GM23338 (cell line): ENCODE data around the gene SYNPO. TPM values are rescaled to one million over a fixed set of nuclear protein-coding genes. Genes with fewer than 3 reads are reported as not detected.

Source experiments
- ATAC-seq: fragments of 200-7000 bp; cut with Tn5 transposase; 3 replicates; pipeline ENCODE4 v1.9.1; 2020
- DNase-seq: peaks from one replicate; pipeline ENCODE4 v3.0.0-alpha.2; 2015; ENCODE audit warnings: low spot score
- H2AFZ ChIP-seq: fragments of 200-600 bp; sonication (generic); 2 replicates; pipeline ENCODE4 v1.8.0; 2016; ENCODE audit warnings: antibody characterized with exemption, mild to moderate bottlenecking, moderate library complexity
- H3F3A ChIP-seq: fragments of 200-600 bp; sonication (generic); replicated peaks from 2 replicates; pipeline ENCODE4 v1.8.0; 2017; ENCODE audit warnings: antibody characterized with exemption, mixed run types, low read depth
- H3K27ac ChIP-seq: fragments of 200-600 bp; sonication (generic); 2 replicates; pipeline ENCODE4 v1.6.1; 2016; ENCODE audit warnings: low read depth
- H3K27me3 ChIP-seq: fragments of 200-600 bp; sonication (generic); 2 replicates; pipeline ENCODE4 v1.8.0; 2016; ENCODE audit warnings: mild to moderate bottlenecking, mixed run types, moderate library complexity; ENCODE audit not compliant: insufficient read depth
- H3K36me3 ChIP-seq: fragments of 200-600 bp; sonication (generic); 2 replicates; pipeline ENCODE4 v1.8.0; 2016; ENCODE audit warnings: mild to moderate bottlenecking; ENCODE audit not compliant: insufficient read depth
- H3K4me1 ChIP-seq: fragments of 200-600 bp; sonication (generic); 2 replicates; pipeline ENCODE4 v1.8.0; 2016; ENCODE audit warnings: mild to moderate bottlenecking, moderate library complexity; ENCODE audit not compliant: insufficient read depth
- H3K4me2 ChIP-seq: fragments of 200-600 bp; sonication (generic); 2 replicates; pipeline ENCODE4 v1.7.1; 2017; ENCODE audit warnings: mixed run types
- H3K4me3 ChIP-seq: fragments of 200-600 bp; sonication (generic); 2 replicates; pipeline ENCODE4 v1.6.1; 2016; ENCODE audit warnings: mixed run types
- H3K79me2 ChIP-seq: fragments of 200-600 bp; sonication (generic); replicated peaks from 2 replicates; pipeline ENCODE4 v1.8.0; 2017; ENCODE audit warnings: mild to moderate bottlenecking; ENCODE audit not compliant: insufficient read depth
- H3K9me2 ChIP-seq: fragments of 200-600 bp; sonication (generic); 2 replicates; pipeline ENCODE4 v1.8.0; 2017; ENCODE audit not compliant: insufficient read depth
- H4K20me1 ChIP-seq: fragments of 200-600 bp; sonication (generic); replicated peaks from 2 replicates; pipeline ENCODE4 v1.8.0; 2017; ENCODE audit warnings: mild to moderate bottlenecking; ENCODE audit not compliant: insufficient read depth
- H3K27ac Mint-ChIP-seq: 2 replicates; pipeline ENCODE4 v1.8.0; 2020; ENCODE audit warnings: inconsistent platforms, mild to moderate bottlenecking, moderate library complexity, mixed read lengths
- H3K27me3 Mint-ChIP-seq: 3 replicates; pipeline ENCODE4 v1.8.0; 2022; ENCODE audit warnings: low read depth, mild to moderate bottlenecking, moderate library complexity, mixed read lengths, inconsistent platforms; ENCODE audit not compliant: insufficient read depth, poor library complexity
- H3K36me3 Mint-ChIP-seq: 3 replicates; pipeline ENCODE4 v1.8.0; 2021; ENCODE audit warnings: low read depth, mild to moderate bottlenecking, inconsistent platforms, moderate library complexity, mixed read lengths
- H3K4me1 Mint-ChIP-seq: 3 replicates; pipeline ENCODE4 v1.8.0; 2020; ENCODE audit warnings: mild to moderate bottlenecking, inconsistent platforms, mixed read lengths
- H3K4me3 Mint-ChIP-seq: 3 replicates; pipeline ENCODE4 v1.8.0; 2021; ENCODE audit warnings: moderate library complexity, mild to moderate bottlenecking, inconsistent platforms, mixed read lengths
- H3K9me3 Mint-ChIP-seq: 3 replicates; pipeline ENCODE4 v1.8.0; 2020; ENCODE audit warnings: moderate library complexity, mild to moderate bottlenecking, inconsistent platforms, mixed read lengths
- CREB1 ChIP-seq: fragments of 250-450 bp; sonication (Bioruptor Pico); IDR thresholded peaks from 2 replicates; pipeline ENCODE4 v1.5.0; 2020; ENCODE audit warnings: low read depth, mild to moderate bottlenecking, moderate library complexity
- EZH2 ChIP-seq: fragments of 200-600 bp; sonication (generic); IDR thresholded peaks from one replicate; pipeline ENCODE4 v1.8.0; 2017; ENCODE audit warnings: antibody characterized with exemption, mild to moderate bottlenecking, low read depth; ENCODE audit not compliant: unreplicated experiment
- JUNB ChIP-seq: IDR thresholded peaks from one replicate; pipeline ENCODE4 v1.6.1; 2016; ENCODE audit warnings: antibody characterized with exemption; ENCODE audit not compliant: unreplicated experiment
- STAT1 ChIP-seq: IDR thresholded peaks from one replicate; pipeline ENCODE4 v1.6.1; 2016; ENCODE audit warnings: antibody characterized with exemption; ENCODE audit not compliant: unreplicated experiment
- ZNF114 ChIP-seq: fragments of 250-450 bp; sonication (Bioruptor Pico); IDR thresholded peaks from 2 replicates; pipeline ENCODE4 v1.5.0; 2020; ENCODE audit warnings: mild to moderate bottlenecking, moderate library complexity
- polyA plus RNA-seq: library from polyadenylated mRNA; unstranded; fragments of >200 nt; fragmentation: Nextera tagmentation; extraction: Ambion mirVana; gene quantifications from 2 replicates; pipeline ENCODE4 v1.2.1, GENCODE V29; 2016
- total RNA-seq: library from RNA; depleted of rRNA; stranded (reverse); fragments of >200 nt; shearing (Covaris generic); gene quantifications from 2 replicates; pipeline ENCODE4 v1.2.3, GENCODE V29; 2014
- TF ChIP-seq, protein P1 (sequence below): fragments of 250-450 bp; sonication (Bioruptor Pico); IDR thresholded peaks from 2 replicates; pipeline ENCODE4 v1.5.0; 2020; ENCODE audit warnings: mild to moderate bottlenecking, moderate library complexity
- TF ChIP-seq, protein P2 (sequence below): IDR thresholded peaks from one replicate; pipeline ENCODE4 v1.6.1; 2018; ENCODE audit warnings: antibody characterized with exemption; ENCODE audit not compliant: unreplicated experiment

The SYNPO gene
- total and polyA plus RNA-seq, 2 experiments from 2014 or later: 0.16 to 1.3 TPM

DNA sequence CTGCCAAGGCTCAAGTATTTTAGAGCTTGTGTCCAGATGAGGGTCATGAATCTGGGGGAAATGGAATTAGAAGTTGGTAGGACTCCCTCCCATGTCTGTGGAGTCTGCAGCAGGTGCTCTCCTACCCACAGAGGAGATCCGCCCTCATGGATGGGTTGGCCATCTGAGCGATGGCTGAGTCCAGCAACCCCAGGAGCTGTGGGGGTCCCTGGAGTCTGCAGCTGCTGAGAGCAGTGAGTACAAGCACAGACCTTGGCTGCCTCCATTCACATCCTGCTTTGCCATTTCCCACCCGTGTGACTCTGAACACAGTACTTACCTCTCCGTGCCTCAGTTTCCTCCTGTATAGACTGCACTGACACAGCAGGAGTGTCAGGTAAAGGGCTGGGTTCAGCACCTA lies 25.8 kb upstream of the SYNPO start (continued):
- TF ChIP-seq, protein P1, sequence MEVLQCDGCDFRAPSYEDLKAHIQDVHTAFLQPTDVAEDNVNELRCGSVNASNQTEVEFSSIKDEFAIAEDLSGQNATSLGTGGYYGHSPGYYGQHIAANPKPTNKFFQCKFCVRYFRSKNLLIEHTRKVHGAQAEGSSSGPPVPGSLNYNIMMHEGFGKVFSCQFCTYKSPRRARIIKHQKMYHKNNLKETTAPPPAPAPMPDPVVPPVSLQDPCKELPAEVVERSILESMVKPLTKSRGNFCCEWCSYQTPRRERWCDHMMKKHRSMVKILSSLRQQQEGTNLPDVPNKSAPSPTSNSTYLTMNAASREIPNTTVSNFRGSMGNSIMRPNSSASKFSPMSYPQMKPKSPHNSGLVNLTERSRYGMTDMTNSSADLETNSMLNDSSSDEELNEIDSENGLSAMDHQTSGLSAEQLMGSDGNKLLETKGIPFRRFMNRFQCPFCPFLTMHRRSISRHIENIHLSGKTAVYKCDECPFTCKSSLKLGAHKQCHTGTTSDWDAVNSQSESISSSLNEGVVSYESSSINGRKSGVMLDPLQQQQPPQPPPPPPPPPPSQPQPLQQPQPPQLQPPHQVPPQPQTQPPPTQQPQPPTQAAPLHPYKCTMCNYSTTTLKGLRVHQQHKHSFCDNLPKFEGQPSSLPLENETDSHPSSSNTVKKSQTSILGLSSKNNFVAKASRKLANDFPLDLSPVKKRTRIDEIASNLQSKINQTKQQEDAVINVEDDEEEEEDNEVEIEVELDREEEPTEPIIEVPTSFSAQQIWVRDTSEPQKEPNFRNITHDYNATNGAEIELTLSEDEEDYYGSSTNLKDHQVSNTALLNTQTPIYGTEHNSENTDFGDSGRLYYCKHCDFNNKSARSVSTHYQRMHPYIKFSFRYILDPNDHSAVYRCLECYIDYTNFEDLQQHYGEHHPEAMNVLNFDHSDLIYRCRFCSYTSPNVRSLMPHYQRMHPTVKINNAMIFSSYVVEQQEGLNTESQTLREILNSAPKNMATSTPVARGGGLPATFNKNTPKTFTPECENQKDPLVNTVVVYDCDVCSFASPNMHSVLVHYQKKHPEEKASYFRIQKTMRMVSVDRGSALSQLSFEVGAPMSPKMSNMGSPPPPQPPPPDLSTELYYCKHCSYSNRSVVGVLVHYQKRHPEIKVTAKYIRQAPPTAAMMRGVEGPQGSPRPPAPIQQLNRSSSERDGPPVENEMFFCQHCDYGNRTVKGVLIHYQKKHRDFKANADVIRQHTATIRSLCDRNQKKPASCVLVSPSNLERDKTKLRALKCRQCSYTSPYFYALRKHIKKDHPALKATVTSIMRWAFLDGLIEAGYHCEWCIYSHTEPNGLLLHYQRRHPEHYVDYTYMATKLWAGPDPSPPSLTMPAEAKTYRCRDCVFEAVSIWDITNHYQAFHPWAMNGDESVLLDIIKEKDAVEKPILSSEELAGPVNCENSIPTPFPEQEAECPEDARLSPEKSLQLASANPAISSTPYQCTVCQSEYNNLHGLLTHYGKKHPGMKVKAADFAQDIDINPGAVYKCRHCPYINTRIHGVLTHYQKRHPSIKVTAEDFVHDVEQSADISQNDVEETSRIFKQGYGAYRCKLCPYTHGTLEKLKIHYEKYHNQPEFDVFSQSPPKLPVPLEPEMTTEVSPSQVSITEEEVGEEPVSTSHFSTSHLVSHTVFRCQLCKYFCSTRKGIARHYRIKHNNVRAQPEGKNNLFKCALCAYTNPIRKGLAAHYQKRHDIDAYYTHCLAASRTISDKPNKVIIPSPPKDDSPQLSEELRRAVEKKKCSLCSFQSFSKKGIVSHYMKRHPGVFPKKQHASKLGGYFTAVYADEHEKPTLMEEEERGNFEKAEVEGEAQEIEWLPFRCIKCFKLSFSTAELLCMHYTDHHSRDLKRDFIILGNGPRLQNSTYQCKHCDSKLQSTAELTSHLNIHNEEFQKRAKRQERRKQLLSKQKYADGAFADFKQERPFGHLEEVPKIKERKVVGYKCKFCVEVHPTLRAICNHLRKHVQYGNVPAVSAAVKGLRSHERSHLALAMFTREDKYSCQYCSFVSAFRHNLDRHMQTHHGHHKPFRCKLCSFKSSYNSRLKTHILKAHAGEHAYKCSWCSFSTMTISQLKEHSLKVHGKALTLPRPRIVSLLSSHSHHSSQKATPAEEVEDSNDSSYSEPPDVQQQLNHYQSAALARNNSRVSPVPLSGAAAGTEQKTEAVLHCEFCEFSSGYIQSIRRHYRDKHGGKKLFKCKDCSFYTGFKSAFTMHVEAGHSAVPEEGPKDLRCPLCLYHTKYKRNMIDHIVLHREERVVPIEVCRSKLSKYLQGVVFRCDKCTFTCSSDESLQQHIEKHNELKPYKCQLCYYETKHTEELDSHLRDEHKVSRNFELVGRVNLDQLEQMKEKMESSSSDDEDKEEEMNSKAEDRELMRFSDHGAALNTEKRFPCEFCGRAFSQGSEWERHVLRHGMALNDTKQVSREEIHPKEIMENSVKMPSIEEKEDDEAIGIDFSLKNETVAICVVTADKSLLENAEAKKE (CRISPR knock-in tag): no peak
- no peak for TF ChIP-seq STAT1

DNA sequence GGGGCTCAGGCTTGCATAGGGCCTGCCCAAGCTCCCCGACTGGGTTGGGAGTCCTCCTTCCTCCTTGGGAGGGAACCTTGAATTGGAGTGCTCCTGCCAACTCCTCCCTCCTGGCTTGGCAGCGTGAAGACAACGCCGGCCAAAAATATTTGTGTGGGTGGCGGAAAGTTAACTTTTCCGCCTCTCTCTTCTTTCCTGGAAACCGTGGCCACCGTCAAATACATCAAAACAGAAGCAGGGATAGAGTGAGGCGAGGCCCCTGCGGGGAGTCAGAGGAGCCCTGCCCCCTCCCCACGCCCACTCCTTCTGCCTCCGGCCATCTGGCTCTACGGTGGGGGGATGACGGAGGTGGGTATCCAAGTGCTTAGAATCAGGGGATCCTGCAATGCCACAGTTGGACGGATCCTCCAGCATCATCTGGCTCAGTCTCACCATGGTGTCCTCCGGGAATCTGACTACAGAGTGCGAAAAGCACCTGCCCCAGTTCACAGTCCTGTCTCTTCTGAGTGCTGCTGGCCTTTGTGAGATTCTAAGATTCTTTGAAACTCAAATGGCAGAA lies 25.2 kb upstream of the SYNPO start:
- Histone ChIP-seq H3K4me3 (no peak overlapping the region), H3F3A (no peaks in the 10 kb centered on the region), H3K9me2 (no peaks in the 10 kb centered on the region), H3K79me2 (no peaks in the 10 kb centered on the region), H3K36me3 (no peaks in the 10 kb centered on the region), H3K27me3 (no peaks in the 10 kb centered on the region), H3K27ac (no peak overlapping the region), H2AFZ (0 out of 2 replicates have a peak overlapping the region, but pooled peaks have one; percentile 14), H3K4me2 (no peak overlapping the region), H3K4me1 (0 out of 2 replicates have a peak, but pooled peaks cover 6% of the 10 kb centered on the region), H4K20me1 (no peaks in the 10 kb centered on the region)
- no peaks in the 10 kb centered on the region for H3K9me3 Mint-ChIP-seq
- DNase-seq (no peak), ATAC-seq (peak; percentile 9; the same call in 2 of the 3 replicates)
- no peaks in the 10 kb centered on the region for H3K36me3 Mint-ChIP-seq
- H3K27me3 Mint-ChIP-seq: peaks cover 5% of the 10 kb centered on the region
- H3K4me1 Mint-ChIP-seq: peaks cover 36% of the 10 kb centered on the region
- no peak overlapping the region for H3K27ac Mint-ChIP-seq
- no peak overlapping the region for H3K4me3 Mint-ChIP-seq
- TF ChIP-seq JUNB (no peak), EZH2 (no peak), ZNF114 (CRISPR knock-in tag) (no peak), STAT1 (no peak), CREB1 (no peak)
- TF ChIP-seq, protein P2, sequence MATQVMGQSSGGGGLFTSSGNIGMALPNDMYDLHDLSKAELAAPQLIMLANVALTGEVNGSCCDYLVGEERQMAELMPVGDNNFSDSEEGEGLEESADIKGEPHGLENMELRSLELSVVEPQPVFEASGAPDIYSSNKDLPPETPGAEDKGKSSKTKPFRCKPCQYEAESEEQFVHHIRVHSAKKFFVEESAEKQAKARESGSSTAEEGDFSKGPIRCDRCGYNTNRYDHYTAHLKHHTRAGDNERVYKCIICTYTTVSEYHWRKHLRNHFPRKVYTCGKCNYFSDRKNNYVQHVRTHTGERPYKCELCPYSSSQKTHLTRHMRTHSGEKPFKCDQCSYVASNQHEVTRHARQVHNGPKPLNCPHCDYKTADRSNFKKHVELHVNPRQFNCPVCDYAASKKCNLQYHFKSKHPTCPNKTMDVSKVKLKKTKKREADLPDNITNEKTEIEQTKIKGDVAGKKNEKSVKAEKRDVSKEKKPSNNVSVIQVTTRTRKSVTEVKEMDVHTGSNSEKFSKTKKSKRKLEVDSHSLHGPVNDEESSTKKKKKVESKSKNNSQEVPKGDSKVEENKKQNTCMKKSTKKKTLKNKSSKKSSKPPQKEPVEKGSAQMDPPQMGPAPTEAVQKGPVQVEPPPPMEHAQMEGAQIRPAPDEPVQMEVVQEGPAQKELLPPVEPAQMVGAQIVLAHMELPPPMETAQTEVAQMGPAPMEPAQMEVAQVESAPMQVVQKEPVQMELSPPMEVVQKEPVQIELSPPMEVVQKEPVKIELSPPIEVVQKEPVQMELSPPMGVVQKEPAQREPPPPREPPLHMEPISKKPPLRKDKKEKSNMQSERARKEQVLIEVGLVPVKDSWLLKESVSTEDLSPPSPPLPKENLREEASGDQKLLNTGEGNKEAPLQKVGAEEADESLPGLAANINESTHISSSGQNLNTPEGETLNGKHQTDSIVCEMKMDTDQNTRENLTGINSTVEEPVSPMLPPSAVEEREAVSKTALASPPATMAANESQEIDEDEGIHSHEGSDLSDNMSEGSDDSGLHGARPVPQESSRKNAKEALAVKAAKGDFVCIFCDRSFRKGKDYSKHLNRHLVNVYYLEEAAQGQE: no peak
